Measurements from ENCODE around the gene INPP5A. TPM values are rescaled to one million over a fixed set of nuclear protein-coding genes. Genes with fewer than 3 reads are reported as not detected.

Gene INPP5A
- total and polyA plus RNA-seq, 9 of the 15 experiments (the other 6 are each of a cell fraction or from before 2014, with no cell fraction given) = 0.66 to 11.6 (median 7.7) TPM

GRCh38 chr10:132702601-132703418 is 165.2 kb downstream of the INPP5A start (continued):
- TF ChIP-seq, protein P1, sequence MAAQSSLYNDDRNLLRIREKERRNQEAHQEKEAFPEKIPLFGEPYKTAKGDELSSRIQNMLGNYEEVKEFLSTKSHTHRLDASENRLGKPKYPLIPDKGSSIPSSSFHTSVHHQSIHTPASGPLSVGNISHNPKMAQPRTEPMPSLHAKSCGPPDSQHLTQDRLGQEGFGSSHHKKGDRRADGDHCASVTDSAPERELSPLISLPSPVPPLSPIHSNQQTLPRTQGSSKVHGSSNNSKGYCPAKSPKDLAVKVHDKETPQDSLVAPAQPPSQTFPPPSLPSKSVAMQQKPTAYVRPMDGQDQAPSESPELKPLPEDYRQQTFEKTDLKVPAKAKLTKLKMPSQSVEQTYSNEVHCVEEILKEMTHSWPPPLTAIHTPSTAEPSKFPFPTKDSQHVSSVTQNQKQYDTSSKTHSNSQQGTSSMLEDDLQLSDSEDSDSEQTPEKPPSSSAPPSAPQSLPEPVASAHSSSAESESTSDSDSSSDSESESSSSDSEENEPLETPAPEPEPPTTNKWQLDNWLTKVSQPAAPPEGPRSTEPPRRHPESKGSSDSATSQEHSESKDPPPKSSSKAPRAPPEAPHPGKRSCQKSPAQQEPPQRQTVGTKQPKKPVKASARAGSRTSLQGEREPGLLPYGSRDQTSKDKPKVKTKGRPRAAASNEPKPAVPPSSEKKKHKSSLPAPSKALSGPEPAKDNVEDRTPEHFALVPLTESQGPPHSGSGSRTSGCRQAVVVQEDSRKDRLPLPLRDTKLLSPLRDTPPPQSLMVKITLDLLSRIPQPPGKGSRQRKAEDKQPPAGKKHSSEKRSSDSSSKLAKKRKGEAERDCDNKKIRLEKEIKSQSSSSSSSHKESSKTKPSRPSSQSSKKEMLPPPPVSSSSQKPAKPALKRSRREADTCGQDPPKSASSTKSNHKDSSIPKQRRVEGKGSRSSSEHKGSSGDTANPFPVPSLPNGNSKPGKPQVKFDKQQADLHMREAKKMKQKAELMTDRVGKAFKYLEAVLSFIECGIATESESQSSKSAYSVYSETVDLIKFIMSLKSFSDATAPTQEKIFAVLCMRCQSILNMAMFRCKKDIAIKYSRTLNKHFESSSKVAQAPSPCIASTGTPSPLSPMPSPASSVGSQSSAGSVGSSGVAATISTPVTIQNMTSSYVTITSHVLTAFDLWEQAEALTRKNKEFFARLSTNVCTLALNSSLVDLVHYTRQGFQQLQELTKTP (IDR thresholded peaks at IDR 0.05; ENCODE audit: low read depth in 1 of 2, partially characterized antibody in 2 of 2) = no peak
- TF ChIP-seq ZNF41 (CRISPR knock-in tag; conservative IDR thresholded peaks at IDR 0.05) (no peak), NCOA4 (IDR thresholded peaks at IDR 0.05; ENCODE audit: partially characterized antibody) (no peak), ZNF316 (IDR thresholded peaks at IDR 0.05) (no peak)

- no peak for FAIRE-seq
These were observed 165.9 kb downstream of the INPP5A start for GRCh38 chr10:132703419-132704007.

More at GRCh38 chr10:132703419-132704007, 165.9 kb downstream of the INPP5A start:
- WGBS (ENCODE audit: insufficient coverage, low coverage, missing lambda C conversion rate) = no CpG with 5 or more reads among the region's 24 CpGs
- Histone ChIP-seq H3K4me1 (replicated peaks in 1 of 2; ENCODE audit: control insufficient read depth in 2 of 2, insufficient read depth in 2 of 2, low read length in 2 of 2) (no peaks in the 10 kb centered on the region), H3K27me3 (ENCODE audit: control insufficient read depth in 2 of 2, insufficient read depth in 2 of 2, low read length in 2 of 2) (no peaks in the 10 kb centered on the region), H4K20me1 (replicated peaks; ENCODE audit: control insufficient read depth, insufficient read depth, low read length) (no peaks in the 10 kb centered on the region), H3K9me1 (ENCODE audit: control insufficient read depth, insufficient read depth, low read length) (no peaks in the 10 kb centered on the region), H3K27ac (ENCODE audit: extremely low read depth, low read depth, low read length) (no peak overlapping the region), H3K36me3 (ENCODE audit: control insufficient read depth, insufficient read depth, low read length) (no peaks in the 10 kb centered on the region), H3K9ac (ENCODE audit: insufficient read depth in 1 of 2, low read depth in 2 of 2, low read length in 2 of 2) (no peak overlapping the region), H3K4me2 (ENCODE audit: insufficient read depth, low read length) (no peak overlapping the region), H3K79me2 (ENCODE audit: control insufficient read depth, insufficient read depth, low read length) (no peaks in the 10 kb centered on the region), H3K9me3 (replicated peaks; ENCODE audit: control insufficient read depth, insufficient read depth, low read depth, low read length) (no peaks in the 10 kb centered on the region), H3K4me3 (no peak overlapping the region), H2AFZ (ENCODE audit: low read depth, low read length) (no peak overlapping the region)
- no peak for ATAC-seq
- DNase-seq (ENCODE audit: extremely low read depth in 1 of 4, low spot score in 3 of 4) = no peak
- intact Hi-C loops (cut with micrococcal nuclease) = no loop called here
- CTCF ChIA-PET (ENCODE audit: low intra/inter-chr PET ratio) = no interaction called here
- in situ Hi-C loops (cut with MboI) = no loop called here
- POLR2A ChIA-PET = no interaction called here
- TF ChIP-seq MTA1 (IDR thresholded peaks at IDR 0.05; ENCODE audit: borderline replicate concordance) = no peak
- no peak for TF ChIP-seq TBL1XR1 (IDR thresholded peaks at IDR 0.05; ENCODE audit: low read length in 2 of 2)
- no peak for TF ChIP-seq EGR1 (conservative IDR thresholded peaks at IDR 0.05)
- TF ChIP-seq ZC3H8 (IDR thresholded peaks at IDR 0.05) = no peak
- BruUV-seq (replicated peaks) = no TSS peak

Measured in K562 (cell line).